GM12874 (cell line): ENCODE measurements around the gene FIBP.
A peak's percentile ranks its signal among the peaks of the same experiment; 100 is the strongest.

ENCODE experiments used
- TF ChIP-seq, protein P1 (sequence below): IDR thresholded peaks from 2 replicates; pipeline ENCODE4 v1.5.1; 2011; ENCODE audit warnings: low read depth, mild to moderate bottlenecking, control low read depth, low read length, moderate library complexity; ENCODE audit not compliant: insufficient read depth

The FIBP gene

DNA sequence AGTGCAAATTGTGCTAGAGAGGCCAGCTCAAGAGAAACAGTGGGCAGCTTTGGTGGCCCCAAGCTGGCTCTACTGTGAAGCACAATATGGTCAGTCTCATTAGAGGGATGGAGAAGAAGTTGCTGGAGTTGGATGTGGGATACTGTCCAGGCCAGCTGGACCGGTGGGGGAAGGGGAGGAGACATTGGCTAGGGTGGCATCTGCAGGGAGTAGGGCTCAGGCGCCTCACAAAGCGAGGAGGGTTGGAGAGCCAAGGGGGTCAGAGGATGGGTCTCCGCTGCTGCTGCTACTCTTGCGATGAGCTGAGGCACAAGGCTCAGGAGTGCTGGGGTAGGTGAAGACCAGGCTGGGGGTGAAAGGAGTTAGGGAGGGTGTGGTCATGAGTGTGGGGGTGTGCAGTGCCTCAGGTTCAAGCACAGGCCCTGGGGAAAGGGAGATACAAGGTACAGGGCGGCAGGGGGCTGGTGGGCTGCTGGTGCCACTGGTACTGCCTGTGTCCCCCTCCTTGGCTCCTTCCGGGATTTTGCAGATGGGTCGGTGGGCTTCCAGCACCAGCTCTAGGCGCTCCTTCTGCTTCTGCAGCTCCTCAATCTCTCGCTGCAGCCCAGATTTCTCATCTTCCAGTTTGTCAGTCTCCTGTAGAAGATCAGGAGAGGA, 4.5 kb upstream of the FIBP start:
- TF ChIP-seq, protein P1, sequence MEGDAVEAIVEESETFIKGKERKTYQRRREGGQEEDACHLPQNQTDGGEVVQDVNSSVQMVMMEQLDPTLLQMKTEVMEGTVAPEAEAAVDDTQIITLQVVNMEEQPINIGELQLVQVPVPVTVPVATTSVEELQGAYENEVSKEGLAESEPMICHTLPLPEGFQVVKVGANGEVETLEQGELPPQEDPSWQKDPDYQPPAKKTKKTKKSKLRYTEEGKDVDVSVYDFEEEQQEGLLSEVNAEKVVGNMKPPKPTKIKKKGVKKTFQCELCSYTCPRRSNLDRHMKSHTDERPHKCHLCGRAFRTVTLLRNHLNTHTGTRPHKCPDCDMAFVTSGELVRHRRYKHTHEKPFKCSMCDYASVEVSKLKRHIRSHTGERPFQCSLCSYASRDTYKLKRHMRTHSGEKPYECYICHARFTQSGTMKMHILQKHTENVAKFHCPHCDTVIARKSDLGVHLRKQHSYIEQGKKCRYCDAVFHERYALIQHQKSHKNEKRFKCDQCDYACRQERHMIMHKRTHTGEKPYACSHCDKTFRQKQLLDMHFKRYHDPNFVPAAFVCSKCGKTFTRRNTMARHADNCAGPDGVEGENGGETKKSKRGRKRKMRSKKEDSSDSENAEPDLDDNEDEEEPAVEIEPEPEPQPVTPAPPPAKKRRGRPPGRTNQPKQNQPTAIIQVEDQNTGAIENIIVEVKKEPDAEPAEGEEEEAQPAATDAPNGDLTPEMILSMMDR, result no peak

DNA sequence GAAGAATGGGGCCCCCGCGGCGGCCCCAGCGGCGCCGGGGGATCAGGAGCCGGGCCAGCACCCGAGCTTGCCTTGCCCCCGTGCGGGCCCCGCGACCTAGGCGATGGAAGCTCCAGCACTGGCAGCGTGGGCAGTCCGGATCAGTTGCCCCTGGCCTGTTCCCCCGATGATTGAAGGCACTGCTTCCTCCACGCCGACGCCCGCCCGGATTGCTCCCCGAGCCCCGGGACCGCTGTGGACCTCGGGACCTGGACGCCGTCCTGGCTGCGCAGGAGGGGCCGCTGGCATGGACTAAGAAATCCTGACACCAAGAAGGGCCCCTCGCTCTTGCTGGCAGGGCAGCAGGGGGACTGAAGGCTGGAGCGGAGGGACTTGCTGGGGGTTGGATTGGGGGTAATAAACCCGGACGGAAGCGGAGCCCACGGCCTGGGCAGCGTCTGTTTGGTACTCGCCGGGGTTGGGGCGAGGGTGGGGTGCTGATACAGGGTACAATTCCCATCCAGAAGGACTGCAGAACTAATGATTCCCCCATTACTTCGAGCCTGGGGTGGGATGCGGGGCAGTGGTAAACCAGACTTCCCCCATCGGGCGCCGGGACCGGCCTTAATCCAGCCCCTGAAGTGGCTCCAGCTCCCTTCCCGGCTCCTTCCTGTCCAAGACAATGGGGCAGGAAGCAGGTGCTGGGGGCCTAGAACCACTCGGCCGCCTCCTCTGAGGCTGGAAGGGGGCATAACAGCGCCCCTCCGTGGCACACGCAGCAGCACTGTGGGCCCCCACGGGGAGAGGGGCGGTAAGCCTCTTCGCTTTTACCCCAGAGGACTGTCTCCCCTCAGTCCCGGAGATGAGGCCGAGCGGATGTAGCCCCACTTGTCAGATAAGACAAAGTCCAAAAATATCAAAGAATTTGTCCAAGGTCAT, 3.2 kb upstream of the FIBP start:
- TF ChIP-seq, protein P1, result peak; percentile 67

DNA sequence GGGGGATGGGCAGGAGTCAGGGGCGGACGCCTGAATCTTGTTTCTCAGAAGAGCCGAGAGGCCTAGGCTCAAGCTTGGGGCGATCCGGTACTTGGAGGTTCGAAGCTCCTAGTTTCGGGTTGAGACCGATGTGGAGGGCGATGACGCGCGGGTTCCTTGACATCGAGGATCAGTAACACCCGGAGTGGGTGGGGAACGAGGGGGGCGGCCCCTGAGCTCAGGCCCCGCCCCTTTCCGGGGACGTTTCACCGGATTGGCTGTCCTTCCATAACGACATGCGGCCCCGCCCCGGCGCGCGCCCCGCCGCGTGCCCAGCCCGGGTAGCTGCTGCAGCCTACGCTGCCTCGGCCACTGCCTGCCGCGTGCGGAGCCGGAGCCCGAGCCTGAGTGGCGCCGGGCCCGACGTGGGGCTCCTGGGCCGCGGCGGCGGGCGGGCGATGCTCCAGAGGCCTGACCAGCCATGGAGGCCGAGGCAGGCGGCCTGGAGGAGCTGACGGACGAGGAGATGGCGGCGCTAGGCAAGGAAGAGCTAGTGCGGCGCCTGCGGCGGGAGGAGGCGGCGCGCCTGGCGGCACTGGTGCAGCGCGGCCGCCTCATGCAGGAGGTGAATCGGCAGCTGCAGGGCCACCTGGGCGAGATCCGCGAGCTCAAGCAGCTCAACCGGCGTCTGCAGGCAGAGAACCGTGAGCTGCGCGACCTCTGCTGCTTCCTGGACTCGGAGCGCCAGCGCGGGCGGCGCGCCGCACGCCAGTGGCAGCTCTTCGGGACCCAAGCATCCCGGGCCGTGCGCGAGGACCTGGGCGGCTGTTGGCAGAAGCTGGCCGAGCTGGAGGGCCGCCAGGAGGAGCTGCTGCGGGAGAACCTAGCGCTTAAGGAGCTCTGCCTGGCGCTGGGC, 2.3 kb upstream of the FIBP start, which contains the start of gene CCDC85B:
CCDC85B (plus strand) TSS at position 350 of the 895 bp plus-strand sequence; CDS start at position 461, 111 bp downstream.
- TF ChIP-seq, protein P1, result 0 out of 2 replicates have a peak, but pooled peaks have one; percentile 4

DNA sequence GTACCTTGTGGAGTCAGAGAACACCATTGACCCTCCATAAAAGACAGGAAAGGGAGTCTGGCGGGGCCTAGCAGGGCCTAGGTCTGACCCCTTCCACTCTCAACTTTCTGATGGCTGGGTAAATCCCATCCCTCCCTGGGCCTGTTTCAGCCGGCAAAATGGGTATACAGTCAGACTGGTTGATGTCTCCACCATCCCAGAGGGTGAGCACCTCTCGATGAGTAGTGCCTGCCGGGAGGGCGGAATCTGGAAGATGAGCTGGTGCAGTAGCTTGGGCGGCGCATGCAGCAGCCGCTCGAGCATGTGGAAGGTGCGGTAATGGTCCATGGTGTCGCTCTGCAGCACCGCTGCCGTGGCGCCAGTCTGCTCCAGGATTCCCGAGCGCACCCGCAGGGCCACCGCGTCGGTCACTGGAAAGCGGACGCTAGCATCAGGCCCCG, 528 bp downstream of the FIBP start:
- TF ChIP-seq, protein P1, result no peak

DNA sequence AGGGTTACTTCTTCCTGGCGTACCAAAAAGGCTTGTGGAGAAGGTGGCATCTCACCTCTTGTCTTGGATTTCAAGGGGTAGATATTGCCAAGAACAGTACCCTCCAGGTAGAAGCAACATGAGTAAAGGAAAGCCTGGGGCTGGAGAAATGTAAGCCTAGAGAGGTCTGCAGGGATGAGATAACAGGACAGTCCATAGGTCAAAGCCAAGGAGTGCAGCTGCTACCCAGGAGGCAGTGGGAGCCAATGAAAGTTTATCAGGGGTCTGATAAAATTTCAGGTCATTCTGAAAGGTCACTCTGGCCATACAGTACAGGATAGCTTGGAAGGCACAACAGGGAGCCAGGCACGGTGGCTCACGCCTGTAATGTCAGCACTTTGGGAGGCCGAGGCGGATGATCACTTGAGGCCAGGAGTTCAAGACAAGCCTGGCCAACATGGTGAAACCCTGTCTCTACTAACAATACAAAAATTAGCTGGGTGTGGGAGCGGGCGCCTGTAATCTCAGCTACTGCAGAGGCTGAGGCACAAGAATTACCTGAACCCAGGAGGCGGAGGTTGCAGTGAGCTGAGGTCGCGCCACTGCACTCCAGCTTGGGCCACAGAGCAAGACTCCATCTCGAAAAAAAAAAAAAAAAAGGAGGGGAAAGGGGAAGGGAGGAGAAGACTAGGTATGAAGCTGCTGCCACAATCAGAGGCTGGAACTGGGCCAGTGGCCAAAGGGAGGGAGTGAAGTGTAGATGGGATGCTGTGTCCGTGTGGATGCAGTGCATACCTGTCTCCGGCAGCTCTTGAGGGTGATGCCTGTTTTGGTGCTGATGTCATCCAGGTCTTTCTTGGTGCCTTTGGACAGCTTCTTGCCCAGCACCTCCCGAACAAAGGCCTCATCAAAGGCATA, 1.2 kb downstream of the FIBP start:
- TF ChIP-seq, protein P1, result no peak

DNA sequence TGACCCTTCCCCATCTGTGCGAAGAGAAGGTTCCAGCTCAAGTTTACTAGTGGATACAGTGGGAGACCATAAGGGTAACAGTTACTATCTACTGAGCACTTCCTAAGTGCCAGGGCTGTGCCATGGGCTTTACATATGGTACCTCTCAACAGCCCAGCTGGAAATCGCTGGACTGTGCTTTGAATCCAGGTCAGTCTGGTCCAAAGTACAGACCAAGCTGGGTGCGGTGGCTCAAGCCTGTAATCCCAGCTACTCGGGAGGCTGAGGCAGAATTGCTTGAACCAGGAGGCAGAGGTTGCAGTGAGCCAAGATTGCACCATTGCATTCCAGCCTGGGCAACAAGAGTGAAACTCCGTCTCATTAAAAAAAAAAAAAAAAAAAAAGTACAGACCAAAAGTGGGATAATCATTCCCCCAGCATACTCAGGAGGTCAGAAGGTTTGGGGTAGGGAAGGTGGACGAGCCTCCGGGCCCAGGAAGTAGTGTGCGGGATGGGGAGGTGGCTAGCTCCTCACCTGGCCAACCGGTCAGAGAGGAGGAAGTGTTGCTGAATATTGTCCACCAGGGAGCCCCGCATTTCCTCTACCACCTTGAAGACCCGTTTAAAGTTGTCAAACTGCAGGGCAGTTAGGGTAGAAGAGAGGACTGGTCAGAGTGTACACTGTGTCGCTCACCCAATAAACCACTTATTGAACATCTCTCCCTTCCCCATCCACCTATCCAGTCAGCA, 2.3 kb downstream of the FIBP start:
- TF ChIP-seq, protein P1, result no peak
